GM19463 (cell line): ENCODE data around the gene ENTPD3.

Experiments
- ATAC-seq: cut with Tn5 transposase; IDR thresholded peaks from one replicate; pipeline ENCODE4 v1.9.1; 2021; ENCODE audit warnings: mild to moderate bottlenecking, moderate library complexity; ENCODE audit not compliant: unreplicated experiment

Gene ENTPD3

GRCh38 chr3:40387001-40387894 is at the start of gene ENTPD3:
TSS of gene ENTPD3 (plus strand) at chr3:40387184. CDS start at chr3:40388058, 874 bp downstream.
- no peak for ATAC-seq

- ATAC-seq: no peak
These were observed 47.1 kb upstream of the ENTPD3 start for GRCh38 chr3:40339871-40340270.

- no peak for ATAC-seq
These were observed 46.3 kb upstream of the ENTPD3 start for GRCh38 chr3:40340541-40341170.

GRCh38 chr3:40341671-40342070 is 45.3 kb upstream of the ENTPD3 start:
- no peak for ATAC-seq

- ATAC-seq: no peak
These were observed 36.5 kb upstream of the ENTPD3 start for GRCh38 chr3:40350529-40350928.

- ATAC-seq: no peak
These were observed 31.6 kb upstream of the ENTPD3 start for GRCh38 chr3:40355410-40355809.

- no peak for ATAC-seq
These were observed 28.5 kb upstream of the ENTPD3 start for GRCh38 chr3:40358454-40358853.

GRCh38 chr3:40363674-40364073 is 23.3 kb upstream of the ENTPD3 start:
- no peak for ATAC-seq

- no peak for ATAC-seq
These were observed 20.5 kb upstream of the ENTPD3 start for GRCh38 chr3:40366203-40367162.

- ATAC-seq: no peak
These were observed 17.3 kb upstream of the ENTPD3 start for GRCh38 chr3:40369716-40370115.

GRCh38 chr3:40377822-40378221 is 9.2 kb upstream of the ENTPD3 start:
- ATAC-seq: no peak

GRCh38 chr3:40379674-40380306 is 7.2 kb upstream of the ENTPD3 start:
- ATAC-seq: no peak

GRCh38 chr3:40381904-40382616 is 4.9 kb upstream of the ENTPD3 start:
- ATAC-seq: no peak

GRCh38 chr3:40382617-40382979 is 4.4 kb upstream of the ENTPD3 start:
- ATAC-seq: no peak

GRCh38 chr3:40386213-40386612 is 771 bp upstream of the ENTPD3 start:
- no peak for ATAC-seq

GRCh38 chr3:40387895-40388254 is 891 bp downstream of the ENTPD3 start:
- ATAC-seq: no peak

- ATAC-seq: no peak
These were observed 9.4 kb downstream of the ENTPD3 start for GRCh38 chr3:40396406-40396805.

- ATAC-seq: no peak
These were observed 10.1 kb downstream of the ENTPD3 start for GRCh38 chr3:40397129-40397528.

- no peak for ATAC-seq
These were observed 10.9 kb downstream of the ENTPD3 start for GRCh38 chr3:40397912-40398311.

GRCh38 chr3:40398346-40398745 is 11.4 kb downstream of the ENTPD3 start:
- ATAC-seq: no peak
